Measurements from ENCODE around the gene OSBPL1A. TPM values are rescaled to one million over a fixed set of nuclear protein-coding genes. Genes with fewer than 3 reads are reported as not detected.

OSBPL1A gene
- total RNA-seq, 4 donors from 2014 or later: 16.1 to 80.0 (median 61.4) TPM

GRCh38 chr18:24230766-24231165 is 166.9 kb downstream of the OSBPL1A start:
- DNase-seq: no peak
- peak overlapping the region in 3 of 4 donors; percentile 29 to 71 (median 67) for H3K27ac ChIP-seq
- H3K4me3 ChIP-seq: no peak overlapping the region
- TF ChIP-seq EP300 (IDR thresholded peaks at IDR 0.05; ENCODE audit: low read depth): no peak
- TF ChIP-seq POLR2AphosphoS5 (IDR thresholded peaks at IDR 0.05): no peak
- TF ChIP-seq, protein P1, sequence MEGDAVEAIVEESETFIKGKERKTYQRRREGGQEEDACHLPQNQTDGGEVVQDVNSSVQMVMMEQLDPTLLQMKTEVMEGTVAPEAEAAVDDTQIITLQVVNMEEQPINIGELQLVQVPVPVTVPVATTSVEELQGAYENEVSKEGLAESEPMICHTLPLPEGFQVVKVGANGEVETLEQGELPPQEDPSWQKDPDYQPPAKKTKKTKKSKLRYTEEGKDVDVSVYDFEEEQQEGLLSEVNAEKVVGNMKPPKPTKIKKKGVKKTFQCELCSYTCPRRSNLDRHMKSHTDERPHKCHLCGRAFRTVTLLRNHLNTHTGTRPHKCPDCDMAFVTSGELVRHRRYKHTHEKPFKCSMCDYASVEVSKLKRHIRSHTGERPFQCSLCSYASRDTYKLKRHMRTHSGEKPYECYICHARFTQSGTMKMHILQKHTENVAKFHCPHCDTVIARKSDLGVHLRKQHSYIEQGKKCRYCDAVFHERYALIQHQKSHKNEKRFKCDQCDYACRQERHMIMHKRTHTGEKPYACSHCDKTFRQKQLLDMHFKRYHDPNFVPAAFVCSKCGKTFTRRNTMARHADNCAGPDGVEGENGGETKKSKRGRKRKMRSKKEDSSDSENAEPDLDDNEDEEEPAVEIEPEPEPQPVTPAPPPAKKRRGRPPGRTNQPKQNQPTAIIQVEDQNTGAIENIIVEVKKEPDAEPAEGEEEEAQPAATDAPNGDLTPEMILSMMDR (IDR thresholded peaks at IDR 0.05): no peak
- no peak for TF ChIP-seq POLR2A (IDR thresholded peaks at IDR 0.05)
- in situ Hi-C loops (cut with MboI; ENCODE audit: low pct_ligation_motif_present in 1 of 4, low pct_unique_long_range_greater_than_20kb in 1 of 4, low sequenced_read_pairs in 3 of 4): loop anchor here in 1 of 4 donors (25.0 kb wide), 1 partner anchor 107 kb away; no protein-coding TSS in a partner anchor
- H3K27me3 ChIP-seq: no peaks in the 10 kb centered on the region
- no peaks in the 10 kb centered on the region for H3K36me3 ChIP-seq
- intact Hi-C loops (cut with DNase I; ENCODE audit: low total_unique reads): no loop called here
- WGBS, 2 donors (ENCODE audit: low coverage in 1 of 2): 69 to 75% methylated on average over 5 of the region's 5 CpGs
- no peaks in the 10 kb centered on the region for H3K9me3 ChIP-seq
- peaks cover 5 to 40% (median 24%) of the 10 kb centered on the region in 4 donors for H3K4me1 ChIP-seq

DNA sequence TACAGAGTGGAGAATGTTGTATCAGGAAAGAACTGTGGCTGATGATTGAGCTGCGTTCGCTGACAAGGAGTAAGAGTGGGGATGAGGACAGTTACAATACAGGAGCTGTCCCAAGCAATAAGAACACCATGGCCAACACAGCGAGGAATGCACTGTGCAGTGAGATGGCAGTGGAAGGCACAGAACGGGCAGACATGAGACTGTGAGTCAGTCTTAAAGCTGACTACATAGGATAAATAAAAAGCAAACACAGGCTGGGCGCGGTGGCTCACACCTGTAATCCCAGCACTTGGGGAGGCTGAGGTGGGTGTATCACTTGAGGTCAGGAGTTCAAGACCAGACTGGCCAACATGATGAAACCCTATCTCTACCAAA is 169.0 kb downstream of the OSBPL1A start:
- 81 to 87% methylated on average over 5 to 6 of the region's 6 CpGs for WGBS, 2 donors (ENCODE audit: low coverage in 1 of 2)
- H3K27ac ChIP-seq: peak overlapping the region in 2 of 4 donors; percentile 24 to 33
- no peak overlapping the region for H3K4me3 ChIP-seq
- TF ChIP-seq, protein P1 (IDR thresholded peaks at IDR 0.05): no peak
- TF ChIP-seq POLR2A (IDR thresholded peaks at IDR 0.05): no peak
- TF ChIP-seq POLR2AphosphoS5 (IDR thresholded peaks at IDR 0.05): no peak
- no peak for TF ChIP-seq EP300 (IDR thresholded peaks at IDR 0.05; ENCODE audit: low read depth)
- no peak for DNase-seq
- H3K9me3 ChIP-seq: no peaks in the 10 kb centered on the region
- no peaks in the 10 kb centered on the region for H3K36me3 ChIP-seq
- H3K27me3 ChIP-seq: no peaks in the 10 kb centered on the region
- in situ Hi-C loops (cut with MboI; ENCODE audit: low pct_ligation_motif_present in 1 of 4, low pct_unique_long_range_greater_than_20kb in 1 of 4, low sequenced_read_pairs in 3 of 4) (loop anchor here in 1 of 4 donors (25.0 kb wide), 1 partner anchor 109 kb away; no protein-coding TSS in a partner anchor), intact Hi-C loops (cut with DNase I; ENCODE audit: low total_unique reads) (no loop called here)
- peaks cover 5 to 40% (median 24%) of the 10 kb centered on the region in 4 donors for H3K4me1 ChIP-seq

DNA sequence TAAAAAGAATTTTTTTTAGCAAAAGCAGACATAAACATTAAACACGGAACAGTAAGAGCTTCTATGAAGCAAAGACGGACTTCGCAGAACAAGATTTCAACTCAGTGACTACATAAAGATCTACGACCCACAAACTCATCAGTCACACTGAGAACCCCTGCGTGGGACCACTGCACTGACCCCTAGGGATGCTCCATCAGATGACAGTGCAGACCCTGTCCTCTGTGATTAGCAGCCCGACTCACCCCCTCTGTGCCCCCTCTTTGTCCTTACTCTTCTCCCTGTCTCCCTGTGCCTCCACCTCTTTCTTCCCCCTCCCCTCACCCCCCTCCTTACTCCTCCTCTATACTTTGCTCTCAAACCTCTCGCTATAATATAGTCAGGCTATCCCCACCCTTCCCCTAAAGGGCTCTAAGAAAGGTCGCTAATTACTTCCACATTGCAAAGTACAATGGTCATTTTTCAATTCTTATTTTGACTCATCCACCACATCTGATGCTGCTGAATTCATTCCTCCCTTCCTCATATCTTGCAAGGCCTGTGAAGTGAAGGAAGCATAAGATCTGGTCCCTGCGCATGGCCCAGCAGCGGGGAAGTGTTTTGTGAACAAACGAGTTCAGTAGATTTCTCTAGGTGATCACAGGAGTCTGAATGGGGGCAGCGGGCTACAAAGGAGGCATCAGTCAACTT is 169.5 kb downstream of the OSBPL1A start:
- TF ChIP-seq POLR2A (IDR thresholded peaks at IDR 0.05) (no peak), EP300 (IDR thresholded peaks at IDR 0.05; ENCODE audit: low read depth) (no peak), POLR2AphosphoS5 (IDR thresholded peaks at IDR 0.05) (peak in 1 of 3 donors; percentile 47)
- TF ChIP-seq, protein P1 (IDR thresholded peaks at IDR 0.05): no peak
- Histone ChIP-seq H3K36me3 (no peaks in the 10 kb centered on the region), H3K27me3 (no peaks in the 10 kb centered on the region), H3K4me3 (no peak overlapping the region), H3K27ac (peak overlapping the region in 2 of 4 donors; percentile 24 to 33), H3K9me3 (no peaks in the 10 kb centered on the region), H3K4me1 (peaks cover 5 to 40% (median 24%) of the 10 kb centered on the region in 4 donors)
- no peak for DNase-seq
- intact Hi-C loops (cut with DNase I; ENCODE audit: low total_unique reads) (no loop called here), in situ Hi-C loops (cut with MboI; ENCODE audit: low pct_ligation_motif_present in 1 of 4, low pct_unique_long_range_greater_than_20kb in 1 of 4, low sequenced_read_pairs in 3 of 4) (loop anchor here in 1 of 4 donors (25.0 kb wide), 1 partner anchor 109 kb away; no protein-coding TSS in a partner anchor)
- WGBS, 2 donors (ENCODE audit: low coverage in 1 of 2): 85 to 90% methylated on average over 10 to 12 of the region's 12 CpGs

DNA sequence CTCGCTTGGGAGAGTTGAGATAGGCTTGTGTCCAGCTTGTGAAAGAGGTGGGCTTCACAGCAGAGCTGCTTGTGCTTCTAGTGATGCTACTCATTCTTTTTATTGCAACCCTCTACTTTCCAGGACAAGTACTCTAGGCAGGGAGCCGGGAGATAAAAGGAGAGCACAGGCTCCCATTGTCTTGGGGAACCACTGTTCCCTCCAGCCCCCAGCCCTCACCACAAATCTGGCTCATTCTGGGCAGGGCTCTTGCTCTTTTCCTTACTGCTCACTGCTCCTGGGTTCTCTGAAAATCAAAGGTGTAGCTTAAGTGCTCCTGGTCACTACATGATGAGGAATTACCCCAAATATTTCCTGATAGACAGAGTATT is 177.3 kb downstream of the OSBPL1A start:
- no peaks in the 10 kb centered on the region for H3K9me3 ChIP-seq
- H3K27ac ChIP-seq: no peak overlapping the region
- intact Hi-C loops (cut with DNase I; ENCODE audit: low total_unique reads): no loop called here
- 75 to 83% methylated on average over 1 to 2 of the region's 2 CpGs for WGBS, 2 donors (ENCODE audit: low coverage in 1 of 2)
- H3K4me3 ChIP-seq: no peak overlapping the region
- in situ Hi-C loops (cut with MboI; ENCODE audit: low pct_ligation_motif_present in 1 of 4, low pct_unique_long_range_greater_than_20kb in 1 of 4, low sequenced_read_pairs in 3 of 4): no loop called here
- H3K4me1 ChIP-seq: peaks cover 4 to 25% (median 13%) of the 10 kb centered on the region in 4 donors
- no peaks in the 10 kb centered on the region for H3K36me3 ChIP-seq
- H3K27me3 ChIP-seq: no peaks in the 10 kb centered on the region
- no peak for TF ChIP-seq EP300 (IDR thresholded peaks at IDR 0.05; ENCODE audit: low read depth)
- TF ChIP-seq POLR2A (IDR thresholded peaks at IDR 0.05): no peak
- TF ChIP-seq, protein P1 (IDR thresholded peaks at IDR 0.05): no peak
- TF ChIP-seq POLR2AphosphoS5 (IDR thresholded peaks at IDR 0.05): no peak
- no peak for DNase-seq

All from transverse colon (tissue), 4 donors.